Heart left ventricle (tissue), 13 donors: Measurements from ENCODE around the gene NFIB.

Experiments used
- POLR2A ChIP-seq, 2 donors: fragments of 450-650 bp; IDR thresholded peaks; one replicate each; pipeline ENCODE4 v1.6.1; 2017; ENCODE audit warnings: antibody characterized with exemption in 2 of 2, mild to moderate bottlenecking in 2 of 2, moderate library complexity in 2 of 2
- TF ChIP-seq, protein P1 (sequence below), 12 donors: fragments of 200-600 bp; sonication (generic) in 4 of 12; IDR thresholded peaks; one replicate each; pipeline versions ENCODE4 v1.5.0 to v1.8.0; 2018 to 2022; ENCODE audit warnings: antibody characterized with exemption in 12 of 12, mild to moderate bottlenecking in 5 of 12
- donor health status: ischemic (EF 13 %, LVEDD 7.1; RV severe dilation, severe dysfunction).
- donor health status: DM: no; HTN: yes; CAD: no.
- donor health status: DM: no; HTN: no; CAD: no.
- donor health status: ischemic (EF 25% LVEDD 6.9; RV normal size, moderate dysfunction).
- donor health status: ischemic (EF 25% LVEDD 5.7; RV mildly dilated, moderate dysfunction).
- donor health status: ischemic (EF 35%, LVEDD 5.7; RV mildly dilated, moderate dysfunction).
- donor health status: nonischemic (EF 11% LVEDD 7.7; RV severe dilation, severe dysfunction).
- donor health status: DM: yes; HTN: yes; CAD: no.
- donor health status: PGD.
- donor health status: ischemic (EF 29% LVEDD 5.4; RV normal size, mild dysfunction).
- donor health status: nonischemic (EF 23%, LVEDD 6.1; RV moderate dilation, normal function).

DNA sequence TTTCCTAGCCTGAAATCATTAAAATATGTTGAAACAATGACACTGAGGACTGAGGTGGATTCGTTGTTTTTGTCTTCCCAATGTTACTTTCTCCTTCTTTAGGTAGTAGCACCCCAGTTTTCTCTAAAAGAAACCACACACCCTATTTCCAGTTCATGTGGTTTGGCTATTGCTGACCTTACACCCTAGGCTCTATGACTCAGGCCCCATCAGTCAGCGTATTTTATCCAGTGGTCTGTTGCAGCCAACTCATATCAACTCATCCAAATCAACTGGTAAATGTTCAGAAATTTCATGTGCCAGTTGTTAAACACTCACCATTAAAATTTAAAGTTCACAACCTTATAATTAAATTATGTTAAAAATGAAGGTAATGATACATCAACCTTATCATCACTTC, 44.6 kb upstream of the NFIB start:
- TF ChIP-seq, protein P1, sequence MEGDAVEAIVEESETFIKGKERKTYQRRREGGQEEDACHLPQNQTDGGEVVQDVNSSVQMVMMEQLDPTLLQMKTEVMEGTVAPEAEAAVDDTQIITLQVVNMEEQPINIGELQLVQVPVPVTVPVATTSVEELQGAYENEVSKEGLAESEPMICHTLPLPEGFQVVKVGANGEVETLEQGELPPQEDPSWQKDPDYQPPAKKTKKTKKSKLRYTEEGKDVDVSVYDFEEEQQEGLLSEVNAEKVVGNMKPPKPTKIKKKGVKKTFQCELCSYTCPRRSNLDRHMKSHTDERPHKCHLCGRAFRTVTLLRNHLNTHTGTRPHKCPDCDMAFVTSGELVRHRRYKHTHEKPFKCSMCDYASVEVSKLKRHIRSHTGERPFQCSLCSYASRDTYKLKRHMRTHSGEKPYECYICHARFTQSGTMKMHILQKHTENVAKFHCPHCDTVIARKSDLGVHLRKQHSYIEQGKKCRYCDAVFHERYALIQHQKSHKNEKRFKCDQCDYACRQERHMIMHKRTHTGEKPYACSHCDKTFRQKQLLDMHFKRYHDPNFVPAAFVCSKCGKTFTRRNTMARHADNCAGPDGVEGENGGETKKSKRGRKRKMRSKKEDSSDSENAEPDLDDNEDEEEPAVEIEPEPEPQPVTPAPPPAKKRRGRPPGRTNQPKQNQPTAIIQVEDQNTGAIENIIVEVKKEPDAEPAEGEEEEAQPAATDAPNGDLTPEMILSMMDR (IDR thresholded peaks at IDR 0.05), result no peak
- no peak for TF ChIP-seq POLR2A (IDR thresholded peaks at IDR 0.05)
